ENCODE measurements around the gene MYO6.

DNA sequence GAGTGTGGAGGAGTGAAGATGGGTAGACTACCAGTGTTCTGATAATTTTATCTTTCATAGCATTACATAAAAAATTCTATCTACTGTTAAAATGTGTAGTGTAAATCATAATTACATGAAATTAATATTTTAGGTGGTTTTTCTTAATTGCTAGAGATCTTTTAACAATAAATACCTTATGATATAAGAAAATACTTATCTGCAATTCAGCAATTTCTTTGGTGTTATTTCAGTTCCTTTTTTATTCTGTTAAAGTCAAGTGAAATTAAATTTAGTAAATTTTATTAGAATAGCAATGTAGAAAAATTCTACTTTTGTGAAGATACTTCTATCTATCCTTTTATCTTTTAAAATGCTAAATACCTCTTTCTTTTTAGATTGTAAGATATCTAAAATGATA lies 219.1 kb downstream of the MYO6 start:
- TF ChIP-seq YY1 (IDR thresholded peaks at IDR 0.05; ENCODE audit: insufficient read depth, insufficient read length), result no peak
- TF ChIP-seq ZNF274 (IDR thresholded peaks at IDR 0.05; ENCODE audit: low read depth, low read length), result no peak
